Posterior cingulate gyrus (tissue), 11 donors: ENCODE results near the gene PIEZO2.
"Not testable (repeated sequence)": the region's sequence is repeated elsewhere in the genome, so short reads cannot be mapped to it uniquely, and the experiment has no call there.

ENCODE experiments used
- DNase-seq, 10 donors: peaks; one replicate each; pipeline versions ENCODE4 v3.0.0 to v3.0.0-alpha.2; 2020 to 2021; ENCODE audit warnings: mixed read lengths in 3 of 10
- intact Hi-C: fragments of 100-400 bp; cut with DNase I; formaldehyde crosslinking; loops from one replicate; pipeline ENCODE4 v1.15.1; 2023

PIEZO2 gene

GRCh38 chr18:10863026-10863425 is 286.3 kb downstream of the PIEZO2 start:
- intact Hi-C loops = no loop called here
- DNase-seq = no peak

GRCh38 chr18:10860928-10861327 is 288.4 kb downstream of the PIEZO2 start:
- intact Hi-C loops = no loop called here
- no peak for DNase-seq

DNA sequence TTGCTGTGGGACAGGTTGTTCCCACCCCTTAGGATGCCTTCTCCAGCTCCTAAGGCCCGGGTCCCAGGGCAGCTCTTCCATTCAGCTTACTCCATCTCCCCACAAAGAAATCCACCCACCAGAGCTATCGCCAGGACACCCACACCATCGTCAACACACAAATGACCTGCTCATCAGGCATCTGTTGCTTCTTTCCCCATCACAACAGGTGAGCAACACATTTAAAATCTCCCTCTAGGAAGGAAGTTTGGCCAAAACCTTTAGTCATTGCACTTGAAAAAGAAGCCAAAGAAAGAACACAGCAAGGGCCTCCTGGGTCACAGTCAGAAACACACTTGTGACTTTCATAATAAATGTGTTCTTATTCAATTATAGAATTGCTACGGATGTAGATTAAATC is 289.0 kb downstream of the PIEZO2 start:
- intact Hi-C loops = no loop called here
- DNase-seq = peak in 1 of 10 donors; percentile 26

- intact Hi-C loops = loop anchor here (10.0 kb wide), 1 partner anchor 74 kb away; no protein-coding TSS in a partner anchor
- DNase-seq = peak in 1 of 10 donors; percentile 38
Measured at GRCh38 chr18:10858477-10858876, 290.9 kb downstream of the PIEZO2 start.

- no peak for DNase-seq
- intact Hi-C loops = loop anchor here (10.0 kb wide), 1 partner anchor 71 kb away; no protein-coding TSS in a partner anchor
Measured at GRCh38 chr18:10856132-10856531, 293.2 kb downstream of the PIEZO2 start.

- DNase-seq = no peak
- intact Hi-C loops = loop anchor here (2.0 to 10.0 kb wide), 3 partner anchors 68 to 700 kb away; no protein-coding TSS in a partner anchor
Measured at GRCh38 chr18:10852385-10853303, 296.7 kb downstream of the PIEZO2 start.

DNA sequence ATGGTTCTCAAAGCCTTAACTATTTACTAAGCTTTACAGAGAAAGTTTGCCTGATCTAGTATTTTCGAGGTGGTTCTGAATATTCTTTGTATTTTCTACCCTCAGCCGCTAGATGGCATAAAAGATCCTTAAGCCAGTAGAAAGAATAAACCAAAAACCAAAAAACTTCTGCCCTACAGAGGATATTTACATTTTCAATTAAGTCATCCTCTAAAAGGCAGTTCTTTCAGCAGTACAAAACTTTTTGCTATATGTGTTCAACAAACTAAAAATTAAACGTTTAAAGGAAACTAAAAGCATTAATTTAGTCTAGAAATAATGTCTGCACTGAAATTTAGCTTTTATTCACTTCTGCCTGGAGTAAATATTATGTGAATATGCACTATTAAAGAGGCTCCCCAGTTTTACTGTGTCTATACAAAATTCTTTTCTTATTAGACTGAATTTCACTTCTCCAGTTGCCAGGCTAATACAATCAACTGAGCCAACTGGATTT is 297.5 kb downstream of the PIEZO2 start:
- no peak for DNase-seq
- intact Hi-C loops = loop anchor here (2.0 to 10.0 kb wide), 4 partner anchors 67 to 700 kb away; no protein-coding TSS in a partner anchor

DNA sequence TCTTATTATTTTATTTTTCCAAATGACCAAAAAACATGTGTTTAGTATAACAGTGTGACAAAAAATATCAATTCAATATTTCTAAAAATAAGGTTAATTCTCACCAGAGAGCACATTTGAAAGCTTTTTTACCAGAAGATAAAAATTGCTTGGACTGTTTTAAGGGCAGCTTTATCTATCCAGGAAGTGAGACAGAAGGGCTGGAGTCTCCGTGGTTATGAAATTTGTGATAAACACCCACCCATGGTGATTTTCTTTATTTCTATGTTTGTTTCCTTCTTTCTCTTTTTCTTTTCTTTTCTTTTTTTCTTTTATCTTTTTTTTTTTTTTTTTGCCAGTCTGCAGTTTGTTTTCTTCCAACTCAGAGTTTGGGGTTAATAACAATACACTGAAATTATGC is 298.5 kb downstream of the PIEZO2 start:
- no peak for DNase-seq
- intact Hi-C loops = loop anchor here (2.0 to 10.0 kb wide), 3 partner anchors 66 to 701 kb away; no protein-coding TSS in a partner anchor

DNA sequence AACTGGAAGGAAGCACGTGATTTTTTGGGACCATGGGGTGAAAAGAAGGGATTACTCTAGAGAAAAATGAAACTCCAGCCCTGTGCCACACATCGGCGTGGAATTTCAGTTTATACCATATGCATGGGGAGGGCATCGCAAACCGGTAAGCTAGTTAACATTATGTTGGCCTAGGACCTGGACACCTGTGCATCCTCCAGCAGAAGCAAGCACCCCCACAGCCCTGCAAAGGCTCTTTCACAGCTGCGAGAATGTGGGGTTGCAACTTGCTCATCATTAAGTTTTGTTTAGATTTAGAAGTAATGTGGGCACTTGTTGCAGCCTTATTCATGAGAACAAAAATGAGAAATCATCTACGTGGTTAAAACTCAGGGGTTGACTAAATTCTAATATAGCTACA is 299.2 kb downstream of the PIEZO2 start:
- intact Hi-C loops = loop anchor here (2.0 to 10.0 kb wide), 3 partner anchors 65 to 702 kb away; no protein-coding TSS in a partner anchor
- no peak for DNase-seq

- DNase-seq = no peak
- intact Hi-C loops = no loop called here
Measured at GRCh38 chr18:10847907-10848306, 301.5 kb downstream of the PIEZO2 start.

- intact Hi-C loops = no loop called here
- peak in 1 of 10 donors; percentile 22 for DNase-seq
Measured at GRCh38 chr18:10847408-10847790, 302.0 kb downstream of the PIEZO2 start.

DNA sequence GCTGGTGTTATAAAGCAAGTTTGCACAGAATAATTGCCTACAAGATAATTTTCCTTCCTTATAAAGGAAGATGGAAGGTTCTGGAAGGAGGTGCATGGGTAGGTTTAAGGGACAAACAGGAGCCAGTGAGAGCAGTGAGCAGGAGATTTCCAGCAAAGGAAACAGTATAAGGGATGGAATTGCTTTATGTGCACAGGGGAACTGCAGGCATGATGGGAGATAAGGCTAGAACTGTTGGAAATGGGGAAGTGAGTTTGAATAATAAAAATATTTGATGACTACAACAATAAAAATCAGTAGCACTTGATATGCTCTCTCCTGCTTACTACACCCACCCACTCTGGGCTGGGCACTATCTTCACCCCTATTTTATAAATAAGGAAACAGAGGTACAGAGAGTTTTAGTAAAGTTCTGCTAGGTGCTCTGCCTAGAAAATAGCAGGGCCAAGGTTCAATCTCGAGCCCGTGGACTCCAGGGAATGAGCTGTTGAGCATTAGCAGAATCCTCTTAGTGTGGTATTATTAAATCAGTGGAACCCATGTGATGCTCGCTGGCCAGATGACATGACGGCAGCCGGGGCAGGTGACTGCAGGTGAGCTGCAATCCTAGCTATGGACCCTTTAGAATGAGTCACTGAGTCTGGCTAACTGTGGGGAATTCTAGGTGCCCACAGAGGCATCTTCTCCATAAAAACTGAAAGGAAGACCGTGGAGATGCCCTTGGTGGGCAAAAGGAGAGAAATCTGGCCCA is 302.5 kb downstream of the PIEZO2 start:
- intact Hi-C loops = no loop called here
- DNase-seq = peak in 1 of 10 donors; percentile 67

DNA sequence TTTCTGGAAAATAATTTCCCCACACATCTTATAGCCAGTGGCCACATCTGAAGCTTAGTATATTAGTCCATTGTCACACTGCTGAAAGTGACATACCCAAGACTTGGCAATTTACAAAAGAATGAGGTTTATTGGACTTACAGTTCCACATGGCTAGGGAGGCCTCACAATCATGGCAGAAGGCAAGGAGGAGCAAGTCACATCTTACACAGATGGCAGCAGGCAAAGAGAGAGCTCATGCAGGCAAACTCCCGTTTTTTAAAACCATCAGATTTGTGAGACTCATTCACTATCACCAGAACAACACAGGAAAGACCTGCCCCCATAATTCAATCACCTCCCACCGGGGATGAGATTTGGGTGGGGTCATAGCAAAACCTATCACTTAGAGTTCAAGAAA is 303.3 kb downstream of the PIEZO2 start:
- intact Hi-C loops, DNase-seq: not testable (repeated sequence)

DNA sequence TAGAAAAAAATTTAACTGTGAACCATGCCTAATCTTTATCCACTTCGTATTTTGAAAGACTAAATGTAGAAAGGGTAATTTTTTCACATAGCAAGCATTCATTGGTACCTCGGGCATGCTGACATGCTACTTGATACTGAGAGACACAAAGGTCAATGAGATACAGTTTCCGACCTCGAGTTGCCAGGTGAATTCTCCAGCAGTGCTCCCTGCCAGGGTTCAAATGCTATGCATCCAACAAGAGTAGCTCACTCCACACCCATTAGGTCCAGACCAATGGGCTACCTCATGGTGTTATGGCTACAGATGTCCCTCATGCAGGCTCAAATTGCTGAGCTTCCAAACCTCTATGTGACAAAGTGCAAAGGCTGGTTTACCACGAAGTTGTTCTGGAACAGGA is 305.8 kb downstream of the PIEZO2 start:
- intact Hi-C loops = no loop called here
- DNase-seq = no peak

DNA sequence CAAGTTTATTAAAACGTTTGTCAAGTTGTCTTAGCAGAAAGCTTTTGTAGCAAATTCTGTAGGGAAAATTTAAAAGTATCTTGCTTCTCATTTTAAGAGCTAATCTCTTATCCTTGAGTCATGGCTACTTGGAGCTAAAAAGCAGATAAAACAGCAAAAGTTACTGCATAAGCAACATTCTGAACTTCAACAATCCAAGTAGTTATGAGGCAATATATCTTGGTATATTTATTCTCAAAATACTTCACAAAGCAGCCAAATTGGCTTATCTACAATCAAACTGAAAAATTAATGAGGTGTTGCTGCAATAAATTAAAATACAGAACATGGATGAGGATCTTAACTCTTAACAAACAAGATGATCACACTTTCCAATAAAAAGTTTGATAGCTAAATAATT is 306.5 kb downstream of the PIEZO2 start:
- DNase-seq = no peak
- intact Hi-C loops = no loop called here

DNA sequence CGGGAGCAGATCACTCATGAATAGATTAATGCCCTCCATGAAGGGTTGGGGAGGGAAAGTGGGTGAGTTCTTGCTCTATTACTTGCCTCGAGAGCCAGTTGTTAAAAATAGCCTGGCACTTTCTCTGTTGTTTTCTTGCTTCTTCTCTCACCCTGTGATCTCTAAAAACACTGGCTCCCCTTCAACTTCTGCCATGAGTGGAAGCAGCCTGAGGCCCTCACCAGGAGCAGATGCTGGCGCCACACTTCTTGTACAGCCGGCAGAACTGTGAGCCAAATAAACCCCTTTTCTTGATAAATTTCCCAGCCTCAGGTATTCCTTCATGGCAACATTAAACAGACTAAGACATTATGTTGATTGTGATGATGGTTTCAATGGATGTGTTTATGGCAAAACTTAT is 307.0 kb downstream of the PIEZO2 start:
- intact Hi-C loops = no loop called here
- no peak for DNase-seq

DNA sequence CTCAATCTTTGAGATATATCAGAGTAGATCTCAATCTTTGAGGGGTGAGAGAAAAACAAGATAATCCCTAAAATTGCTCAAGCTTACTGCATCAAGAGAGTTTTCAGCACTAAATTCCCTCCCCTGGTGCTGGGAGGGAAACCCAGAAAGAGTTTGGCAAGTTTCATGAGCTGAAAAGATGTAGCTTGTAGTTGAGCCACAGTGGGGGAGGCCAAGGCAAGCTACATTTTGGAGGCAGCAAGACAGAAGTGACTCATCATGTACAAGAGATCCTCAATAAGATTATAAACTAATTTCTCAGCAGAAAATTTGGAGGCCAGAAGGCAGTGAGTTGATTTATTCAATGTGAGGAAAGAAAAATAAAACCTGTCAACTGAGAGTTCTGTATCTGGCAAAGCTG is 308.2 kb downstream of the PIEZO2 start:
- intact Hi-C loops = no loop called here
- no peak for DNase-seq

DNA sequence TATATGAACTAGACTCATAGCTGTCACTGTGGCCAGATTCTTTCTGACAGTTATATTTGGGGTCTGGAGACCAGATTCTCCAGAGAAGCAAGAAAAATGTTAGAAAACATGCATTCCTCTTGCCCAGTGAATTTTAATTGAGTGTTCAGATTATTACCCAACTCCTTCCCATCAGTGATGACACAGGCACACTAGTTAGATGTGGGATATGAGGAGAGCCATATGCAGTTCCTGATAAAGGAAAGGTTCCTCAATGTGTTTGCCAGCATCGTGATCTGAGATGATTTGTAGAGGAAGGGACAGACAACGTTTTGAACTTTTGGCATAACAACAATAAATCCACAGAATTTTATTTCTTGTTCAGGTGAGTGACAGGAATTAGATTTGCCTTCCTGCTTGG is 308.6 kb downstream of the PIEZO2 start:
- DNase-seq = no peak
- intact Hi-C loops = no loop called here

GRCh38 chr18:10839421-10839820 is 309.9 kb downstream of the PIEZO2 start:
- DNase-seq = no peak
- intact Hi-C loops = no loop called here

DNA sequence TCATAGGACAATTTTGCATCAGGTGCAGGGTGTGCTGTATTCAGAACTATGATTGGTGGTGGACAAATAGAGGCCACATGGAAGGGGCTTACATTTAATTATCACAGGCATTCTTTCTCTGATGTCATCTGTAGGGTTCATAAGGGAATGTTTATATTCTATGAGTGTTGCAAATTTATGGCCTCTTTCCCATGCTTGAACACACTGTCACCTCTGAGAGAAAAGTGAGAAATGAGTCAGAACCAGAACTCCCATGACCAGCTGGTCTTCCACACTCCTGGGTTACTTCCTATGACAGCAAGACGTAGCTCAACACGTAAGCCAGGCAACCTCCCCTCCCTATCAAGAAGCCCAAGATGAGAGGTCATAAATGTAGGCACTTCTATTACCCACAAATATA is 310.8 kb downstream of the PIEZO2 start:
- intact Hi-C loops = no loop called here
- no peak for DNase-seq
